Measurements from ENCODE around the gene MARCHF2.
A peak's percentile ranks its signal among the peaks of the same experiment; 100 is the strongest.
"Not testable (repeated sequence)": the region's sequence is repeated elsewhere in the genome, so short reads cannot be mapped to it uniquely, and the experiment has no call there.

Gene MARCHF2

GRCh38 chr19:8403098-8403819, 9.8 kb upstream of the MARCHF2 start:
- DNase-seq (ENCODE audit: low read depth): no peak
- H3K4me3 ChIP-seq (ENCODE audit: low read depth, low read length): no peak overlapping the region

- H3K4me3 ChIP-seq (ENCODE audit: low read depth, low read length): no peak overlapping the region
Observed at GRCh38 chr19:8403820-8404109, 9.3 kb upstream of the MARCHF2 start.

GRCh38 chr19:8404391-8405151, 8.5 kb upstream of the MARCHF2 start:
- no peak for DNase-seq (ENCODE audit: low read depth)
- no peak overlapping the region for H3K4me3 ChIP-seq (ENCODE audit: low read depth, low read length)

More at GRCh38 chr19:8403820-8404109, 9.3 kb upstream of the MARCHF2 start:
- no peak for DNase-seq (ENCODE audit: low read depth)

GRCh38 chr19:8410718-8411117, 2.4 kb upstream of the MARCHF2 start:
- DNase-seq (ENCODE audit: low read depth); H3K4me3 ChIP-seq (ENCODE audit: low read depth, low read length): not testable (repeated sequence)

GRCh38 chr19:8413629-8413995, 507 bp downstream of the MARCHF2 start:
- DNase-seq (ENCODE audit: low read depth): no peak
- peak overlapping the region; percentile 62 for H3K4me3 ChIP-seq (ENCODE audit: low read depth, low read length)

- no peak for DNase-seq (ENCODE audit: low read depth)
- no peak overlapping the region for H3K4me3 ChIP-seq (ENCODE audit: low read depth, low read length)
Observed at GRCh38 chr19:8416796-8417195, 3.7 kb downstream of the MARCHF2 start.

GRCh38 chr19:8421484-8422461, 8.7 kb downstream of the MARCHF2 start:
- no peak for DNase-seq (ENCODE audit: low read depth)
- H3K4me3 ChIP-seq (ENCODE audit: low read depth, low read length): no peak overlapping the region

GRCh38 chr19:8423817-8424223, 10.7 kb downstream of the MARCHF2 start:
- DNase-seq (ENCODE audit: low read depth): peak; percentile 83
- H3K4me3 ChIP-seq (ENCODE audit: low read depth, low read length): no peak overlapping the region

GRCh38 chr19:8425331-8425730, 12.2 kb downstream of the MARCHF2 start:
- not testable (repeated sequence) for DNase-seq (ENCODE audit: low read depth); H3K4me3 ChIP-seq (ENCODE audit: low read depth, low read length)

- H3K4me3 ChIP-seq (ENCODE audit: low read depth, low read length): no peak overlapping the region
- no peak for DNase-seq (ENCODE audit: low read depth)
Observed at GRCh38 chr19:8426283-8426682, 13.2 kb downstream of the MARCHF2 start.

GRCh38 chr19:8429044-8429443, 15.9 kb downstream of the MARCHF2 start:
- no peak overlapping the region for H3K4me3 ChIP-seq (ENCODE audit: low read depth, low read length)
- no peak for DNase-seq (ENCODE audit: low read depth)

GRCh38 chr19:8429826-8430225, 16.7 kb downstream of the MARCHF2 start:
- no peak overlapping the region for H3K4me3 ChIP-seq (ENCODE audit: low read depth, low read length)
- no peak for DNase-seq (ENCODE audit: low read depth)

- no peak for DNase-seq (ENCODE audit: low read depth)
Observed at GRCh38 chr19:8430650-8431049, 17.5 kb downstream of the MARCHF2 start.

GRCh38 chr19:8438236-8438635, 25.1 kb downstream of the MARCHF2 start:
- DNase-seq (ENCODE audit: low read depth): no peak
- no peak overlapping the region for H3K4me3 ChIP-seq (ENCODE audit: low read depth, low read length)

More at GRCh38 chr19:8430650-8431049, 17.5 kb downstream of the MARCHF2 start:
- H3K4me3 ChIP-seq (ENCODE audit: low read depth, low read length): no peak overlapping the region

- no peak for DNase-seq (ENCODE audit: low read depth)
- no peak overlapping the region for H3K4me3 ChIP-seq (ENCODE audit: low read depth, low read length)
Observed at GRCh38 chr19:8441725-8442544, 28.8 kb downstream of the MARCHF2 start.

- DNase-seq (ENCODE audit: low read depth): not testable (repeated sequence)
- peak overlapping the region; percentile 98 for H3K4me3 ChIP-seq (ENCODE audit: low read depth, low read length)
Observed at GRCh38 chr19:8444140-8444676, 31.1 kb downstream of the MARCHF2 start.

GRCh38 chr19:8444677-8445487, 31.8 kb downstream of the MARCHF2 start, which contains the start of gene HNRNPM:
HNRNPM (plus strand) TSS chr19:8444975; CDS start chr19:8444999, 24 bp downstream.
- DNase-seq (ENCODE audit: low read depth): peak; percentile 87
- peak within 1 kb of the TSS; percentile 98 for H3K4me3 ChIP-seq (ENCODE audit: low read depth, low read length)

- peak overlapping the region; percentile 98 for H3K4me3 ChIP-seq (ENCODE audit: low read depth, low read length)
- no peak for DNase-seq (ENCODE audit: low read depth)
Observed at GRCh38 chr19:8445488-8446001, 32.4 kb downstream of the MARCHF2 start.

Measured in skeletal muscle cell (primary cell).